Measurements from ENCODE around the gene ACP4.

DNA sequence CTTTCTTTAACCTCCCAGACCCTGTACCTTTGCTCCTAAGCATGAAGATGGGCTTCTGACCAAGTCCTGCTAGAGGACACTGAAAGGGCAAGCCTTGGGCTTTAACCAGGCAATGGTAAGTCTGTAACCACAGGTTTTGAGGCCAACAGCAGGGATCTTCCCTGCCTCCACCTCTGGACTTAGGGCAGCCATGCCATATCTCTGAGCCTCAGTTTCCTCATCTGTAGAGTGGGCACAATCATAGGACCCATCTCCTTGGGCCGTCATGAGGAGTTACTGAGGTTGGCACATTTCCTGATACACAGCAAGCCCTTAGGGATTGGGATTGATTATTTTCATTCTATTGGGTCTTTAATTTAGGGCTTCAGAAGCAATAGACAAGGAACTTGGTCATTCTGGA lies 18.6 kb downstream of the ACP4 start:
- TF ChIP-seq POLR2A (IDR thresholded peaks at IDR 0.05): no peak
- TF ChIP-seq, protein P1, sequence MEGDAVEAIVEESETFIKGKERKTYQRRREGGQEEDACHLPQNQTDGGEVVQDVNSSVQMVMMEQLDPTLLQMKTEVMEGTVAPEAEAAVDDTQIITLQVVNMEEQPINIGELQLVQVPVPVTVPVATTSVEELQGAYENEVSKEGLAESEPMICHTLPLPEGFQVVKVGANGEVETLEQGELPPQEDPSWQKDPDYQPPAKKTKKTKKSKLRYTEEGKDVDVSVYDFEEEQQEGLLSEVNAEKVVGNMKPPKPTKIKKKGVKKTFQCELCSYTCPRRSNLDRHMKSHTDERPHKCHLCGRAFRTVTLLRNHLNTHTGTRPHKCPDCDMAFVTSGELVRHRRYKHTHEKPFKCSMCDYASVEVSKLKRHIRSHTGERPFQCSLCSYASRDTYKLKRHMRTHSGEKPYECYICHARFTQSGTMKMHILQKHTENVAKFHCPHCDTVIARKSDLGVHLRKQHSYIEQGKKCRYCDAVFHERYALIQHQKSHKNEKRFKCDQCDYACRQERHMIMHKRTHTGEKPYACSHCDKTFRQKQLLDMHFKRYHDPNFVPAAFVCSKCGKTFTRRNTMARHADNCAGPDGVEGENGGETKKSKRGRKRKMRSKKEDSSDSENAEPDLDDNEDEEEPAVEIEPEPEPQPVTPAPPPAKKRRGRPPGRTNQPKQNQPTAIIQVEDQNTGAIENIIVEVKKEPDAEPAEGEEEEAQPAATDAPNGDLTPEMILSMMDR (IDR thresholded peaks at IDR 0.05 in 4 of 5, conservative IDR thresholded peaks at IDR 0.05 in 1 of 5): no peak
